ENCODE data around the gene CRIP2. TPM values are rescaled to one million over a fixed set of nuclear protein-coding genes. Genes with fewer than 3 reads are reported as not detected.

CRIP2 gene
- total and polyA plus RNA-seq, 2 experiments from 2014 or later = 3.4 to 9.6 TPM

- TF ChIP-seq ZNF462 (CRISPR knock-in tag; IDR thresholded peaks at IDR 0.05) (no peak), REST (IDR thresholded peaks at IDR 0.05; ENCODE audit: unreplicated experiment) (no peak)
Measured at GRCh38 chr14:105442834-105443233, 31.8 kb upstream of the CRIP2 start (continued).

GRCh38 chr14:105444859-105445258, 29.8 kb upstream of the CRIP2 start:
- H3K4me1 Mint-ChIP-seq = peaks cover 3% of the 10 kb centered on the region; the same call in 1 of the 3 replicates
- H3K36me3 Mint-ChIP-seq (ENCODE audit: low read depth) = peaks cover 18% of the 10 kb centered on the region
- peaks cover 13% of the 10 kb centered on the region for H4K20me1 ChIP-seq (replicated peaks; ENCODE audit: insufficient read depth)
- no peak for TF ChIP-seq ZNF331 (CRISPR knock-in tag; IDR thresholded peaks at IDR 0.05; ENCODE audit: low read depth)
- TF ChIP-seq POLR2AphosphoS5 (IDR thresholded peaks at IDR 0.05; ENCODE audit: low read depth) = no peak
- TF ChIP-seq ZNF114 (CRISPR knock-in tag; IDR thresholded peaks at IDR 0.05) = no peak
- no peak for TF ChIP-seq ETS1 (IDR thresholded peaks at IDR 0.05)
- no peak for TF ChIP-seq CREB1 (CRISPR knock-in tag; IDR thresholded peaks at IDR 0.05; ENCODE audit: low read depth)

More at GRCh38 chr14:105444859-105445258, 29.8 kb upstream of the CRIP2 start:
- Histone ChIP-seq H3K79me2 (replicated peaks; ENCODE audit: insufficient read depth) (peaks cover 11% of the 10 kb centered on the region; the same call in 1 of the 2 replicates), H3K36me3 (ENCODE audit: insufficient read depth) (no peaks in the 10 kb centered on the region; the same call in 1 of the 2 replicates), H3K9me2 (ENCODE audit: insufficient read depth) (no peaks in the 10 kb centered on the region), H3K27ac (ENCODE audit: low read depth) (0 out of 2 replicates have a peak overlapping the region, but pooled peaks have one; percentile 32), H3K4me1 (ENCODE audit: insufficient read depth) (no peaks in the 10 kb centered on the region), H2AFZ (no peak overlapping the region), H3K4me2 (no peak overlapping the region), H3K27me3 (ENCODE audit: insufficient read depth) (no peaks in the 10 kb centered on the region), H3K4me3 (no peak overlapping the region), H3F3A (replicated peaks; ENCODE audit: low read depth) (0 out of 2 replicates have a peak, but pooled peaks cover 3% of the 10 kb centered on the region)
- Mint-ChIP-seq H3K27ac (no peak overlapping the region), H3K4me3 (no peak overlapping the region), H3K9me3 (no peaks in the 10 kb centered on the region), H3K27me3 (ENCODE audit: insufficient read depth, low read depth, poor library complexity) (peaks cover 11% of the 10 kb centered on the region)
- ATAC-seq = no peak
- no peak for DNase-seq (ENCODE audit: low spot score)

Measured in GM23338 (cell line).